Measurements from ENCODE around the gene EFS.

DNA sequence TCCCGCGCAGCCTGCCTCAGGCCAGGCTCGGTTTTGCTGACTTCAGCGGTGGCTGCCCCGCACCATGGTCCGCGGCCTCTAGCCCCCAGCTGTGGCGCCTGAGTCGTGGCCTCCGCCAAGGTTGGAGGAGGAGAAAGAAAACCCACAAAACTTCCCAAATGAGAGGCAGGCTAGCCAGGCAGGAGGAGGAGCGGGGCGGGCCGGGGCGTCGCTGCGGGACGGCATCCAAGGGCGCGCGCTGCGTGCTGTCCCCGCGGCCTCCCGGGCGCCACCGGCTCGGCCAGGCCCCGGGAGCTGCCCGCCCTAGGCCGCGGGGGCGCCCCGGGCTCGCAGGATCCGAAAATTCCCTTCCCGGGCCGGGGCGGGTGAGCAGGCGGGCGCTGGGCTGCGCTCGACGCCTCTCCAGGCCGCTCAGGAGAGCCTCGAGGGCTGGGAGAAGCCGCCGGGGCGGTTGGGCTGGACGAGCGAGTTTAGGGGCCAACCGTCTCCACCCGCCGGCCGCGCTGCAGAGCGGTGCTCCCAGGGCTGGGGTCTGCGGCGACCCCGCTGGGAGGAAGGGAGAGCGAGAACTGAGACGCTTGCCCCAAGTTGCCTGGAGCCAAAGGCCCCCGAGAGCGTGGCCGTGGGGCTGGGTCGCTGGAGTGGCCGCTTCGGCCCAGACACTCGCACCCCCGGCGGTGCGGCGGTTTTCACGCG is at the start of gene EFS:
- TF ChIP-seq CTCF (IDR thresholded peaks at IDR 0.05) (no peak), POLR2AphosphoS5 (IDR thresholded peaks at IDR 0.05) (no peak), POLR2A (IDR thresholded peaks at IDR 0.05) (no peak)

Data from transverse colon (tissue), 4 donors.